HG03097 (cell line): ENCODE data around the gene EIF2B1.
"Not testable (repeated sequence)": the region's sequence is repeated elsewhere in the genome, so short reads cannot be mapped to it uniquely, and the experiment has no call there.

Source experiments
- ATAC-seq: cut with Tn5 transposase; IDR thresholded peaks from one replicate; pipeline ENCODE4 v1.9.1; 2021; ENCODE audit not compliant: unreplicated experiment, low FRiP score

The EIF2B1 gene

GRCh38 chr12:123621101-123621500 is 12.4 kb downstream of the EIF2B1 start:
- no peak for ATAC-seq

- ATAC-seq, result no peak
These were observed 15.9 kb downstream of the EIF2B1 start for GRCh38 chr12:123617580-123617979.

- ATAC-seq, result no peak
These were observed 16.3 kb downstream of the EIF2B1 start for GRCh38 chr12:123617144-123617543.

GRCh38 chr12:123614531-123614930 is 19.0 kb downstream of the EIF2B1 start:
- no peak for ATAC-seq

GRCh38 chr12:123614110-123614509 is 19.4 kb downstream of the EIF2B1 start:
- ATAC-seq, result no peak

GRCh38 chr12:123608182-123608581 is 25.3 kb downstream of the EIF2B1 start:
- no peak for ATAC-seq

GRCh38 chr12:123607756-123608155 is 25.7 kb downstream of the EIF2B1 start:
- no peak for ATAC-seq

GRCh38 chr12:123603495-123603894 is 30.0 kb downstream of the EIF2B1 start:
- not testable (repeated sequence) for ATAC-seq

- ATAC-seq, result no peak
These were observed 30.8 kb downstream of the EIF2B1 start for GRCh38 chr12:123602651-123603195.

- ATAC-seq, result peak; percentile 79
These were observed 31.6 kb downstream of the EIF2B1 start, which contains the start of gene DDX55 for GRCh38 chr12:123601602-123602489. DDX55 (plus strand) TSS chr12:123602099; CDS start chr12:123602149, 50 bp downstream.

GRCh38 chr12:123599721-123600120 is 33.8 kb downstream of the EIF2B1 start:
- no peak for ATAC-seq

GRCh38 chr12:123599310-123599709 is 34.2 kb downstream of the EIF2B1 start:
- no peak for ATAC-seq

GRCh38 chr12:123598522-123598921 is 35.0 kb downstream of the EIF2B1 start:
- no peak for ATAC-seq

- ATAC-seq, result no peak
These were observed 36.4 kb downstream of the EIF2B1 start for GRCh38 chr12:123597100-123597499.

- no peak for ATAC-seq
These were observed 37.8 kb downstream of the EIF2B1 start for GRCh38 chr12:123595729-123596128.

- ATAC-seq, result no peak
These were observed 41.6 kb downstream of the EIF2B1 start for GRCh38 chr12:123591702-123592481.

GRCh38 chr12:123580772-123581171 is 52.7 kb downstream of the EIF2B1 start:
- ATAC-seq, result no peak

GRCh38 chr12:123578829-123579228 is 54.7 kb downstream of the EIF2B1 start:
- not testable (repeated sequence) for ATAC-seq

GRCh38 chr12:123578243-123578642 is 55.2 kb downstream of the EIF2B1 start:
- ATAC-seq, result no peak

GRCh38 chr12:123576611-123577010 is 56.9 kb downstream of the EIF2B1 start:
- ATAC-seq, result no peak

- ATAC-seq, result no peak
These were observed 59.6 kb downstream of the EIF2B1 start for GRCh38 chr12:123573870-123574269.
